Motor neuron (in vitro differentiated cells): ENCODE measurements around the gene MARK2. TPM values are rescaled to one million over a fixed set of nuclear protein-coding genes. Genes with fewer than 3 reads are reported as not detected.
"Not testable (repeated sequence)": the region's sequence is repeated elsewhere in the genome, so short reads cannot be mapped to it uniquely, and the experiment has no call there.

Source experiments
- ATAC-seq, 8 experiments: fragments of 200-7000 bp; cut with Tn5 transposase; replicated peaks in 6 of 8; 2 replicates each; pipeline ENCODE4 v1.8.0; 2021; ENCODE audit warnings: mild to moderate bottlenecking in 8 of 8, moderate library complexity in 8 of 8
- H3K27ac ChIP-seq, 2 donors: fragments of 250-450 bp; sonication (Bioruptor Pico); 2 replicates each; pipeline ENCODE4 v1.9.0; 2021; ENCODE audit warnings: antibody characterized with exemption in 2 of 2, mild to moderate bottlenecking in 2 of 2, moderate library complexity in 1 of 2
- H3K4me1 ChIP-seq, 2 donors: fragments of 250-450 bp; sonication (Bioruptor Pico); replicated peaks in 1 of 2; 2 replicates each; pipeline ENCODE4 v1.6.1; 2021; ENCODE audit warnings: antibody characterized with exemption in 2 of 2, mild to moderate bottlenecking in 2 of 2, moderate library complexity in 1 of 2
- H3K4me3 ChIP-seq, 5 donors: fragments of 250-450 bp; sonication (Bioruptor Pico); 2 replicates each; pipeline ENCODE4 v1.9.0; 2021; ENCODE audit warnings: antibody characterized with exemption in 5 of 5, mild to moderate bottlenecking in 5 of 5, moderate library complexity in 4 of 5
- WGBS, 10 experiments: fragments of 450-650 bp; shearing (Covaris generic); methylation state at CpG; one replicate each; pipeline ENCODE4 v1.0.0; 2022; 5-methylcytosine and 5-hydroxymethylcytosine counted together
- in situ Hi-C, 9 experiments: fragments of 400-800 bp; cut with MboI; loops; one replicate each; pipeline ENCODE4 v1.15.0; 2021; ENCODE audit warnings: low sequenced_read_pairs in 9 of 9, low pct_unique_long_range_greater_than_20kb in 2 of 9; ENCODE audit not compliant: unreplicated experiment in 9 of 9
- total RNA-seq, 8 experiments: library from RNA; unstranded; fragments of 300-600 nt; gene quantifications; 2 replicates each; pipeline versions ENCODE4 v1.2.3 to v1.2.4, GENCODE V29; 2022

Gene MARK2
- 10 to 100 TPM in 6 of 8 experiments, 1 to 10 TPM in 2; 9.2 to 36.8 (median 13.6) TPM for total RNA-seq

GRCh38 chr11:63838678-63839507, at the start of gene MARK2:
Gene MARK2, plus strand, starts transcription at chr11:63839110. Its CDS starts 397 bp downstream, at chr11:63839507.
- Histone ChIP-seq H3K27ac (peak within 1 kb of the TSS; percentile 77), H3K4me1 (peaks cover 18 to 21% of the 10 kb centered on the region in 2 donors), H3K4me3 (peak within 1 kb of the TSS; percentile 49 to 91 (median 77))
- in situ Hi-C loops, result loop anchor here in 8 of 9 experiments (10.0 to 25.0 kb wide), 4 partner anchors 98 to 323 kb away; partner anchors contain the start of genes MACROD1 (in 7 of the 8), NAA40 (in 2 of the 8) and COX8A (in 1 of the 8)
- peak; percentile 85 to 93 (median 90) for ATAC-seq
- 0% methylated on average over 1 to 7 of the region's 100 CpGs; no CpG with 5 or more reads in 6 of the 10 experiments for WGBS, 10 experiments

GRCh38 chr11:63791495-63792167, 47.3 kb upstream of the MARK2 start:
- Histone ChIP-seq H3K4me3 (no peak overlapping the region), H3K27ac (peak overlapping the region in 1 of 2 donors; percentile 33), H3K4me1 (no peaks in the 10 kb centered on the region)
- in situ Hi-C loops, result no loop called here
- no peak for ATAC-seq
- 72 to 100% (median 93%) methylated on average over 4 to 6 of the region's 6 CpGs for WGBS, 10 experiments

GRCh38 chr11:63793161-63793560, 45.7 kb upstream of the MARK2 start:
- in situ Hi-C loops, result no loop called here
- no peak overlapping the region for H3K27ac ChIP-seq
- ATAC-seq, result no peak
- no peak overlapping the region for H3K4me3 ChIP-seq
- H3K4me1 ChIP-seq, result no peaks in the 10 kb centered on the region

GRCh38 chr11:63795066-63795465, 43.8 kb upstream of the MARK2 start:
- Histone ChIP-seq H3K4me1 (no peaks in the 10 kb centered on the region), H3K4me3 (no peak overlapping the region), H3K27ac (no peak overlapping the region)
- in situ Hi-C loops, result no loop called here
- WGBS, 10 experiments, result 83 to 100% (median 92%) methylated on average over 2 to 10 of the region's 11 CpGs; no CpG with 5 or more reads in 2 of the 10 experiments
- ATAC-seq, result no peak

GRCh38 chr11:63800921-63801320, 38.0 kb upstream of the MARK2 start:
- WGBS, 10 experiments, result 84 to 100% (median 96%) methylated on average over 3 to 5 of the region's 5 CpGs; no CpG with 5 or more reads in 3 of the 10 experiments
- Histone ChIP-seq H3K4me1 (no peaks in the 10 kb centered on the region), H3K4me3 (no peak overlapping the region), H3K27ac (no peak overlapping the region)
- no peak for ATAC-seq
- in situ Hi-C loops, result no loop called here

- H3K4me3 ChIP-seq, result no peak overlapping the region
- no peak overlapping the region for H3K27ac ChIP-seq
- no peaks in the 10 kb centered on the region for H3K4me1 ChIP-seq
- ATAC-seq, result peak; percentile 27 to 86 (median 50)
- WGBS, 10 experiments, result 43 to 100% (median 87%) methylated on average over 1 to 8 of the region's 10 CpGs; no CpG with 5 or more reads in 2 of the 10 experiments
- in situ Hi-C loops, result no loop called here
Observed at GRCh38 chr11:63802637-63803414, 36.1 kb upstream of the MARK2 start.

GRCh38 chr11:63804259-63804658, 34.7 kb upstream of the MARK2 start:
- ATAC-seq, result no peak
- H3K4me3 ChIP-seq, result no peak overlapping the region
- in situ Hi-C loops, result no loop called here
- H3K27ac ChIP-seq, result no peak overlapping the region
- WGBS, 10 experiments, result 50 to 100% (median 78%) methylated on average over 1 to 6 of the region's 6 CpGs; no CpG with 5 or more reads in 1 of the 10 experiments
- no peaks in the 10 kb centered on the region for H3K4me1 ChIP-seq

GRCh38 chr11:63805844-63806415, 33.0 kb upstream of the MARK2 start:
- 47 to 100% (median 80%) methylated on average over 1 to 7 of the region's 9 CpGs; no CpG with 5 or more reads in 2 of the 10 experiments for WGBS, 10 experiments
- Histone ChIP-seq H3K4me3 (no peak overlapping the region), H3K27ac (no peak overlapping the region), H3K4me1 (no peaks in the 10 kb centered on the region)
- ATAC-seq, result no peak
- in situ Hi-C loops, result no loop called here

- in situ Hi-C loops, H3K27ac ChIP-seq, H3K4me3 ChIP-seq, ATAC-seq: not testable (repeated sequence)
- H3K4me1 ChIP-seq, result peaks cover 9 to 19% of the 10 kb centered on the region in 2 donors
- WGBS, 10 experiments, result 80 to 100% (median 93%) methylated on average over 1 to 7 of the region's 11 CpGs; no CpG with 5 or more reads in 3 of the 10 experiments
Observed at GRCh38 chr11:63810383-63810782, 28.5 kb upstream of the MARK2 start.

- no peak for ATAC-seq
- peak overlapping the region in 1 of 5 donors; percentile 79 for H3K4me3 ChIP-seq
- H3K4me1 ChIP-seq, result peaks cover 9 to 21% of the 10 kb centered on the region in 2 donors
- no peak overlapping the region for H3K27ac ChIP-seq
- 66 to 100% (median 88%) methylated on average over 1 to 3 of the region's 3 CpGs; no CpG with 5 or more reads in 6 of the 10 experiments for WGBS, 10 experiments
- in situ Hi-C loops, result no loop called here
Observed at GRCh38 chr11:63811522-63811921, 27.4 kb upstream of the MARK2 start.

- in situ Hi-C loops, result no loop called here
- H3K27ac ChIP-seq, result peak within 1 kb of the TSS; percentile 74 to 89
- 0 to 6% (median 2%) methylated on average over 2 to 8 of the region's 65 CpGs; no CpG with 5 or more reads in 6 of the 10 experiments for WGBS, 10 experiments
- H3K4me1 ChIP-seq, result peaks cover 9 to 21% of the 10 kb centered on the region in 2 donors
- H3K4me3 ChIP-seq, result peak within 1 kb of the TSS; percentile 67 to 92 (median 79)
- peak; percentile 86 to 90 (median 87) for ATAC-seq
Observed at GRCh38 chr11:63813035-63813562, 25.8 kb upstream of the MARK2 start, which contains the start of gene SPINDOC. Gene SPINDOC, plus strand, starts transcription at chr11:63813456. Its CDS starts 231 bp downstream, at chr11:63813687.
